HG02642 (cell line): Measurements from ENCODE around the gene PLCB3.

Experiments
- ATAC-seq: cut with Tn5 transposase; IDR thresholded peaks from one replicate; pipeline ENCODE4 v1.9.1; 2021; ENCODE audit warnings: mild to moderate bottlenecking; ENCODE audit not compliant: unreplicated experiment, poor library complexity

Gene PLCB3

GRCh38 chr11:64283092-64283491, 31.8 kb downstream of the PLCB3 start:
- ATAC-seq, result no peak

GRCh38 chr11:64284048-64284961, 33.0 kb downstream of the PLCB3 start, which contains the start of gene BAD:
BAD (minus strand) TSS chr11:64284665; CDS start chr11:64284368, 297 bp downstream.
- peak; percentile 69 for ATAC-seq

- peak; percentile 64 for ATAC-seq
Observed at GRCh38 chr11:64284962-64285884, 33.9 kb downstream of the PLCB3 start, which contains the start of gene GPR137. GPR137 (plus strand) TSS chr11:64285848; CDS start chr11:64286525, 677 bp downstream.

- peak; percentile 1 for ATAC-seq
Observed at GRCh38 chr11:64285885-64286800, 34.8 kb downstream of the PLCB3 start.

GRCh38 chr11:64286801-64287159, 35.5 kb downstream of the PLCB3 start:
- ATAC-seq, result no peak

GRCh38 chr11:64287676-64288352, 36.5 kb downstream of the PLCB3 start:
- ATAC-seq, result no peak

- no peak for ATAC-seq
Observed at GRCh38 chr11:64288353-64288750, 37.0 kb downstream of the PLCB3 start.

GRCh38 chr11:64289002-64289564, 37.8 kb downstream of the PLCB3 start:
- ATAC-seq, result no peak

- ATAC-seq, result no peak
Observed at GRCh38 chr11:64290352-64291261, 39.3 kb downstream of the PLCB3 start.

- no peak for ATAC-seq
Observed at GRCh38 chr11:64291262-64291751, 40.0 kb downstream of the PLCB3 start, which contains the start of gene KCNK4. KCNK4 (plus strand) TSS chr11:64291302; CDS start chr11:64293019, 1,717 bp downstream.

GRCh38 chr11:64291752-64292459, 40.6 kb downstream of the PLCB3 start:
- ATAC-seq, result no peak

- no peak for ATAC-seq
Observed at GRCh38 chr11:64292460-64293254, 41.3 kb downstream of the PLCB3 start.

GRCh38 chr11:64294774-64295173, 43.4 kb downstream of the PLCB3 start:
- ATAC-seq, result no peak

- ATAC-seq, result no peak
Observed at GRCh38 chr11:64295760-64296159, 44.4 kb downstream of the PLCB3 start.

GRCh38 chr11:64296236-64296635, 44.9 kb downstream of the PLCB3 start:
- no peak for ATAC-seq
